OCI-LY3 (cell line): ENCODE data around the gene FLII.

Experiments used
- H2AFZ ChIP-seq: fragments of 200-600, 300-600 bp; shearing (Covaris generic); 2 replicates; pipeline ENCODE4 v1.6.0; 2014; ENCODE audit warnings: antibody characterized with exemption, low read depth, low read length
- H3K27ac ChIP-seq: fragments of 200-600, 300-600 bp; sonication (generic); 2 replicates; pipeline ENCODE4 v1.5.1; 2014; ENCODE audit warnings: mild to moderate bottlenecking, low read length, moderate library complexity, mixed read lengths
- H3K27me3 ChIP-seq: fragments of 200-600, 300-600 bp; sonication (generic); 2 replicates; pipeline ENCODE4 v1.6.1; 2014; ENCODE audit warnings: low read depth, low read length, mixed read lengths
- H3K36me3 ChIP-seq: fragments of 200-600, 300-600 bp; sonication (generic); replicated peaks from 2 replicates; pipeline ENCODE3; 2014; ENCODE audit warnings: low read depth, low read length, mixed read lengths
- H3K4me1 ChIP-seq: fragments of 300-600, 200-600 bp; sonication (generic); 2 replicates; pipeline ENCODE4 v1.6.1; 2014; ENCODE audit warnings: low read length, mixed read lengths
- H3K4me2 ChIP-seq: fragments of 200-600, 300-600 bp; sonication (generic); 2 replicates; pipeline ENCODE4 v1.6.1; 2014; ENCODE audit warnings: low read length, mixed read lengths
- H3K4me3 ChIP-seq: fragments of 300-600, 200-600 bp; sonication (generic); 2 replicates; pipeline ENCODE4 v1.5.1; 2014; ENCODE audit warnings: antibody characterized with exemption, mild to moderate bottlenecking, low read length, moderate library complexity
- H3K79me2 ChIP-seq: fragments of 300-600, 200-600 bp; shearing (Covaris generic); 2 replicates; pipeline ENCODE4 v1.6.1; 2014; ENCODE audit warnings: mild to moderate bottlenecking, low read length, mixed read lengths
- H3K9ac ChIP-seq: fragments of 300-600, 200-600 bp; shearing (Covaris generic); 2 replicates; pipeline ENCODE4 v1.6.0; 2014; ENCODE audit warnings: mild to moderate bottlenecking, low read length, moderate library complexity
- H3K9me3 ChIP-seq: fragments of 200-600, 300-600 bp; shearing (Covaris generic); 2 replicates; pipeline ENCODE4 v1.6.1; 2014; ENCODE audit warnings: low read length, mixed read lengths; ENCODE audit not compliant: insufficient read depth
- H4K20me1 ChIP-seq: fragments of 200-600, 300-600 bp; sonication (generic); 2 replicates; pipeline ENCODE4 v1.6.1; 2016; ENCODE audit warnings: low read length, mixed read lengths; ENCODE audit not compliant: insufficient read depth
- CTCF ChIP-seq: fragments of 200-600, 300-600 bp; sonication (generic); IDR thresholded peaks from 2 replicates; pipeline ENCODE4 v1.5.1; 2014; ENCODE audit warnings: antibody characterized with exemption, low read length, low read depth
- EZH2phosphoT487 ChIP-seq: fragments of 200-600 bp; shearing (Covaris generic); IDR thresholded peaks from 2 replicates; pipeline ENCODE4 v1.6.1; 2018; ENCODE audit warnings: antibody characterized with exemption, mixed run types, low read depth

FLII gene

GRCh38 chr17:18291718-18292540 lies 33.4 kb upstream of the FLII start:
- Histone ChIP-seq H3K9ac (no peak overlapping the region), H3K27me3 (no peaks in the 10 kb centered on the region), H3K4me3 (no peak overlapping the region), H3K4me2 (no peak overlapping the region), H3K9me3 (no peaks in the 10 kb centered on the region), H3K79me2 (no peaks in the 10 kb centered on the region), H2AFZ (no peak overlapping the region), H3K4me1 (peaks cover 9% of the 10 kb centered on the region), H3K27ac (no peak overlapping the region), H3K36me3 (no peaks in the 10 kb centered on the region), H4K20me1 (no peaks in the 10 kb centered on the region)
- TF ChIP-seq CTCF (no peak), EZH2phosphoT487 (no peak)

DNA sequence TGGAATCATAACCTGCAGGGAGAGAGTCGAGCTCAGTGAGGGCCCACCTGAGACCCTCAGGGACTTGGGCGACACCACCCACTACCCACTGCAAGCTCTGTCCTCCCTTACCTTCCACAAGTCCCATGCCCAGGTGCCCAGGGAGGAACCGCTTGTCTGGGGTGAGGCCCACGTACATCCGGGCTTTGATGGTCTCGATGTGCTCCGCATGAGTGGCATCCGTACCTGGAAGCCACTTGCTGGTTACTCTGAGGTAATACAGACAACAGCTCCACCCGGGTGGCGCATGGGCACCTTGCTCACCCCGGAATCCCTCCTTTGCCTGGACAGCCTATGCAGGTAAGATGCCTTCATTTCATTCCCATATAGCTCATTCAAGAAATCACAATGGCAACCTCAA lies 26.8 kb upstream of the FLII start:
- H3K27ac ChIP-seq, result no peak overlapping the region
- H3K4me2 ChIP-seq, result no peak overlapping the region
- no peak overlapping the region for H3K9ac ChIP-seq
- H3K27me3 ChIP-seq, result no peaks in the 10 kb centered on the region
- no peaks in the 10 kb centered on the region for H3K4me1 ChIP-seq
- no peak for TF ChIP-seq EZH2phosphoT487
- TF ChIP-seq CTCF, result no peak
- no peaks in the 10 kb centered on the region for H3K36me3 ChIP-seq
- no peaks in the 10 kb centered on the region for H3K79me2 ChIP-seq
- no peak overlapping the region for H3K4me3 ChIP-seq
- no peaks in the 10 kb centered on the region for H4K20me1 ChIP-seq
- no peaks in the 10 kb centered on the region for H3K9me3 ChIP-seq
- H2AFZ ChIP-seq, result no peak overlapping the region

DNA sequence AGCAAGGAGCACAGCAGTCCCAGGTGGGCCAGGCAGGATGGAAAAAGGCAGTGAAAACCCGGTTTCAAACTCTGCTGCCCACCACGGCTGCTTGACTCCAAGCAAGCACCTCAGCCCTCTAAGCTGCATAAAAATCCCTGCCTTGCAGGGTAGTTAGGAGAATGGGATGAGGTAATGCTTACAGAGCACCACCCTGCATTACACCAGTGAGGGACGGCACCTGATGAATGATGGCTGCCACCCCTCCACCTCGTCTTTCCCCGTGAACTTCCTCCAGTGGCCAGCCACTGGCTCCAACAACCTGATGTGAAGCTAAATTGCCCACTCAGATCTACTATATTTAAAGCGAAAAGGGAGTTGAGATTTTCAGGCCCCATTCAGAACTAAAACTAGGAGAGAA lies 23.2 kb upstream of the FLII start:
- Histone ChIP-seq H3K9me3 (no peaks in the 10 kb centered on the region), H3K27me3 (no peaks in the 10 kb centered on the region), H3K4me3 (no peak overlapping the region), H3K9ac (no peak overlapping the region), H4K20me1 (no peaks in the 10 kb centered on the region), H3K79me2 (no peaks in the 10 kb centered on the region), H3K36me3 (no peaks in the 10 kb centered on the region), H2AFZ (no peak overlapping the region), H3K4me2 (no peak overlapping the region), H3K4me1 (no peaks in the 10 kb centered on the region), H3K27ac (no peak overlapping the region)
- no peak for TF ChIP-seq EZH2phosphoT487
- TF ChIP-seq CTCF, result no peak

DNA sequence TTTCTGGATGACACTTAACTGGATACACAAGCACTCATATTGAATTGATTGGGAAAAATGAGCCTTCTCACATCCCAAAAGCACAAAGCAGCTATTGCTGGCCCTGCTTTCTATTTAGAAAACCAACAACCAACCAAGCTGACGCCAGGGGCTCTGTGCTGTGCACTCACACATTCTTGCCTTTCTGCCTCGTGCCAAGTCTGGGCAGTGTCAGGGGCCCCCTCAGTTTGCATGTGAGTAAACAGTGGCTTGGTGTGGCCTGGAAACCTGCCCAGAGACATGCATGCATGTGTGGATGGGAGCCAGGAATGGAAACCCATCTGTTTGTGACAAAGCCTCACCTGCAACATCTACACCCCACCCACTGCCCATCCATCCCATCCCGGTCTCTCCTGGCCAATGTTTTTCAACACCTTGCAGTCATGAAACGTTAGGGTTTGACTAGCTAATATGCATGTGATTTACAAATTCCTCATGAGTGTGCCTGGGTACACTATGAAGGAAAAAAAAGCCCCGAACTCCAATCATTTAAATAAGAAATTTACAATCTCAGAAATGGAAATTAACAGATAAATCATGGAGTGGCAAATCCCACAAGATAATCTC lies 22.3 kb upstream of the FLII start:
- Histone ChIP-seq H3K4me1 (no peaks in the 10 kb centered on the region), H3K79me2 (no peaks in the 10 kb centered on the region), H3K9ac (no peak overlapping the region), H3K27me3 (no peaks in the 10 kb centered on the region), H3K4me2 (no peak overlapping the region), H3K9me3 (no peaks in the 10 kb centered on the region), H3K27ac (no peak overlapping the region), H3K36me3 (no peaks in the 10 kb centered on the region), H2AFZ (no peak overlapping the region), H3K4me3 (no peak overlapping the region), H4K20me1 (no peaks in the 10 kb centered on the region)
- TF ChIP-seq EZH2phosphoT487 (no peak), CTCF (no peak)
